Tibial artery (tissue), 4 donors: ENCODE data around the gene P2RX3.
A peak's percentile ranks its signal among the peaks of the same experiment; 100 is the strongest.

Experiments used
- DNase-seq, 2 donors: peaks; one replicate each; pipeline ENCODE4 v3.0.0-alpha.2; 2019
- H3K27ac ChIP-seq, 2 donors: fragments of 200-600 bp; sonication (generic) in 1 of 2; 1 replicate in 1 of 2; 2 replicates in 1 of 2; pipeline ENCODE4 v1.5.1; 2018 to 2019; ENCODE audit warnings: mild to moderate bottlenecking in 1 of 2
- H3K27me3 ChIP-seq, 2 donors: fragments of 200-600 bp; sonication (generic) in 1 of 2; one replicate each; pipeline versions ENCODE4 v1.5.1 to v1.6.0; 2016 to 2019
- H3K36me3 ChIP-seq, 3 donors: fragments of 200-600 bp; sonication (generic) in 2 of 3; one replicate each; pipeline ENCODE4 v1.5.1; 2016 to 2019; ENCODE audit warnings: mild to moderate bottlenecking in 2 of 3
- H3K4me1 ChIP-seq, 4 donors: fragments of 200-600 bp; sonication (generic) in 2 of 4; 1 replicate in 3 of 4; 2 replicates in 1 of 4; pipeline ENCODE4 v1.5.1; 2016 to 2019
- H3K4me3 ChIP-seq, 2 donors: fragments of 200-600 bp; sonication (generic) in 1 of 2; 1 replicate in 1 of 2; 2 replicates in 1 of 2; pipeline ENCODE4 v1.5.1; 2018 to 2019; ENCODE audit warnings: mild to moderate bottlenecking in 2 of 2
- H3K9me3 ChIP-seq, 3 donors: fragments of 200-600 bp; sonication (generic) in 1 of 3; one replicate each; pipeline ENCODE4 v1.5.1; 2016 to 2019
- CTCF ChIP-seq, 2 experiments: fragments of 200-600 bp in 1 of 2; fragments of 450-650 bp in 1 of 2; IDR thresholded peaks; one replicate each; pipeline ENCODE4 v1.5.1; 2017 to 2019; ENCODE audit warnings: antibody characterized with exemption in 2 of 2, mild to moderate bottlenecking in 1 of 2, moderate library complexity in 1 of 2
- intact Hi-C: fragments of 100-400 bp; cut with DNase I; formaldehyde crosslinking; loops from one replicate; pipeline ENCODE4 v1.15.0; 2023; ENCODE audit warnings: low total_unique reads

Gene P2RX3

GRCh38 chr11:57331720-57332119 lies 6.4 kb upstream of the P2RX3 start:
- H3K27ac ChIP-seq, result no peak overlapping the region
- no peak for DNase-seq
- intact Hi-C loops, result no loop called here
- peaks cover 50 to 68% (median 62%) of the 10 kb centered on the region in 3 donors for H3K36me3 ChIP-seq
- TF ChIP-seq CTCF (IDR thresholded peaks at IDR 0.05), result no peak
- H3K4me1 ChIP-seq, result peaks cover 0 to 17% (median 16%) of the 10 kb centered on the region in 4 donors
- H3K27me3 ChIP-seq, result no peaks in the 10 kb centered on the region
- H3K9me3 ChIP-seq, result no peaks in the 10 kb centered on the region
- H3K4me3 ChIP-seq, result no peak overlapping the region

- Histone ChIP-seq H3K27me3 (peaks cover 0 to 1% of the 10 kb centered on the region in 2 donors), H3K9me3 (no peaks in the 10 kb centered on the region), H3K27ac (no peak overlapping the region), H3K4me1 (peaks cover 0 to 17% (median 16%) of the 10 kb centered on the region in 4 donors), H3K4me3 (no peak overlapping the region), H3K36me3 (peaks cover 39 to 56% (median 51%) of the 10 kb centered on the region in 3 donors)
- no peak for DNase-seq
- intact Hi-C loops, result no loop called here
- no peak for TF ChIP-seq CTCF (IDR thresholded peaks at IDR 0.05)
Observed at GRCh38 chr11:57332694-57333440, 5.3 kb upstream of the P2RX3 start.

- DNase-seq, result no peak
- peak overlapping the region; percentile 83 to 95 for H3K4me3 ChIP-seq
- no peak for TF ChIP-seq CTCF (IDR thresholded peaks at IDR 0.05)
- H3K4me1 ChIP-seq, result peaks cover 0 to 17% (median 16%) of the 10 kb centered on the region in 4 donors
- peaks cover 0 to 16% of the 10 kb centered on the region in 2 donors for H3K27me3 ChIP-seq
- peaks cover 29 to 35% (median 32%) of the 10 kb centered on the region in 3 donors for H3K36me3 ChIP-seq
- H3K27ac ChIP-seq, result peak overlapping the region; percentile 90 to 94
- intact Hi-C loops, result loop anchor here (5.0 kb wide), 1 partner anchor 327 kb away; no protein-coding TSS in a partner anchor
- no peaks in the 10 kb centered on the region for H3K9me3 ChIP-seq
Observed at GRCh38 chr11:57335023-57335342, 3.2 kb upstream of the P2RX3 start.

DNA sequence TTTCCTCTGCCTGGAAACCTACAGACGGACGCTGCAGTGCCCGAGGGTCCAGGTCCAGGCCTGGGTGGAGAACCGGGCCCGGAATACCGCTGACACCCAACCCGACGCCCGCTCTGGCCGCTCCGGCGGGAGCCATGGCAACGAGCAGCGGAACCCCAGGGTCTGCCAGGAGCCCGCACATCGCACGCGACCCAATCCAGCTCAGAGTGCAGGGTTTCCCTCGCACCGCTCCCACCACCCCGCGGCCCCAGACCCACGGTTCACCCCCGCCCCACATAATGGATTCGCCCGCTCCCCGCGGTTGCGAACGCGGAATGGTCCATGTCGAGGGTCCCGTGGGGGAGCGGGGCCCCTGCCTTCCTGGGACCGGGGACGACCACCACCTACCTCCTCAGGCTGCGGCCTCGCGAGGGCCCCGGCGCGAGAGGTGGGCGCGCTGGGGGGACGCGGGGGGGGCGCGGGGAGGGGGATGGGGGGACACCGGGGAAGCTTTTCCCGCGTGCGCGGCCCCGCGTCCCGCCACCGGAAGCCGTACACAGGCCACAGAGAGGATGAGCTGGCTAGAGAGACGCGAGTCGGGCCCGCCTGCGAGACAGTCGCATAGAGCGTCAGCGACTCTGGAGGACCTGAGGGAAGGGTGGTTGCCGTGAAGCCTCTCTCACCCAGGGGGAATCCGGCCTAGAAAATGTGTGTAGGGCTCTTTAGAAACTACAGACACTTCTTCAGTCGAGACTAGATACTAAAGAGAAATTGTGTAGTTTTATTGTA lies 2.6 kb upstream of the P2RX3 start, which contains the start of gene SSRP1:
TSS of gene SSRP1 (minus strand) at position 550 of the 768 bp plus-strand sequence. CDS start 771 bp downstream, outside the sequence.
- intact Hi-C loops, result loop anchor here (5.0 kb wide), 1 partner anchor 327 kb away; no protein-coding TSS in a partner anchor

More for the DNA sequence above, 2.6 kb upstream of the P2RX3 start, which contains the start of gene SSRP1:
- Histone ChIP-seq H3K9me3 (no peaks in the 10 kb centered on the region), H3K27ac (peak within 1 kb of the TSS; percentile 90 to 94), H3K4me1 (peaks cover 0 to 17% (median 16%) of the 10 kb centered on the region in 4 donors), H3K4me3 (peak within 1 kb of the TSS; percentile 83 to 95), H3K36me3 (peaks cover 24 to 30% (median 27%) of the 10 kb centered on the region in 3 donors), H3K27me3 (peaks cover 0 to 16% of the 10 kb centered on the region in 2 donors)
- no peak for TF ChIP-seq CTCF (IDR thresholded peaks at IDR 0.05)
- DNase-seq, result peak; percentile 88 to 92
